ENCODE measurements around the gene RFFL. TPM values are rescaled to one million over a fixed set of nuclear protein-coding genes. Genes with fewer than 3 reads are reported as not detected.
"Not testable (repeated sequence)": the region's sequence is repeated elsewhere in the genome, so short reads cannot be mapped to it uniquely, and the experiment has no call there.

RFFL gene
- total RNA-seq, 4 donors from 2014 or later: 16.5 to 31.9 (median 21.4) TPM

DNA sequence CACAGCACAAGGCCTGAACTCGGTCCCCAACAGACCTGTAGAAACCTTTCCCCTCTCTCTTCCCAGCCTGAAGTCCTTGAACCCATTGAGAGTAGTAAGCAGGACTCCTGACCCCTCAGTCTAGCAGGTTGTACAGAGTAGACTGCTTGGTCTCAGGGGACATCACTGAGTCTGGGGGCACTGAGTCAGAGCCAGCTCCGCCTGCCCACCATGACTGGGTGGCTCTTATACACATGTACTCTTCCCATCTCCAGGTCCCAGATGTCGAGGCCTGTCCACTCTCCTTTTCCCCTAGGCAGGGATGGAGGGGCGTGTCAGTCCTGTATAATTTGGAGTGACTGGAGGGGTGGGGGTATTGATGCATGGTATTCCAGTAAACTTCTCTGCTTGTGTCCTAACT lies 59.7 kb downstream of the RFFL start:
- TF ChIP-seq POLR2A (IDR thresholded peaks at IDR 0.05): no peak
- TF ChIP-seq, protein P1, sequence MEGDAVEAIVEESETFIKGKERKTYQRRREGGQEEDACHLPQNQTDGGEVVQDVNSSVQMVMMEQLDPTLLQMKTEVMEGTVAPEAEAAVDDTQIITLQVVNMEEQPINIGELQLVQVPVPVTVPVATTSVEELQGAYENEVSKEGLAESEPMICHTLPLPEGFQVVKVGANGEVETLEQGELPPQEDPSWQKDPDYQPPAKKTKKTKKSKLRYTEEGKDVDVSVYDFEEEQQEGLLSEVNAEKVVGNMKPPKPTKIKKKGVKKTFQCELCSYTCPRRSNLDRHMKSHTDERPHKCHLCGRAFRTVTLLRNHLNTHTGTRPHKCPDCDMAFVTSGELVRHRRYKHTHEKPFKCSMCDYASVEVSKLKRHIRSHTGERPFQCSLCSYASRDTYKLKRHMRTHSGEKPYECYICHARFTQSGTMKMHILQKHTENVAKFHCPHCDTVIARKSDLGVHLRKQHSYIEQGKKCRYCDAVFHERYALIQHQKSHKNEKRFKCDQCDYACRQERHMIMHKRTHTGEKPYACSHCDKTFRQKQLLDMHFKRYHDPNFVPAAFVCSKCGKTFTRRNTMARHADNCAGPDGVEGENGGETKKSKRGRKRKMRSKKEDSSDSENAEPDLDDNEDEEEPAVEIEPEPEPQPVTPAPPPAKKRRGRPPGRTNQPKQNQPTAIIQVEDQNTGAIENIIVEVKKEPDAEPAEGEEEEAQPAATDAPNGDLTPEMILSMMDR (IDR thresholded peaks at IDR 0.05): no peak
- no peak for DNase-seq (ENCODE audit: low spot score in 2 of 2)
- intact Hi-C loops (cut with DNase I; ENCODE audit: low total_unique reads): no loop called here
- no peak overlapping the region for H3K4me3 ChIP-seq (ENCODE audit: low read depth, poor library complexity, severe bottlenecking)
- WGBS, 2 donors: 90 to 91% methylated on average over 4 of the region's 4 CpGs

DNA sequence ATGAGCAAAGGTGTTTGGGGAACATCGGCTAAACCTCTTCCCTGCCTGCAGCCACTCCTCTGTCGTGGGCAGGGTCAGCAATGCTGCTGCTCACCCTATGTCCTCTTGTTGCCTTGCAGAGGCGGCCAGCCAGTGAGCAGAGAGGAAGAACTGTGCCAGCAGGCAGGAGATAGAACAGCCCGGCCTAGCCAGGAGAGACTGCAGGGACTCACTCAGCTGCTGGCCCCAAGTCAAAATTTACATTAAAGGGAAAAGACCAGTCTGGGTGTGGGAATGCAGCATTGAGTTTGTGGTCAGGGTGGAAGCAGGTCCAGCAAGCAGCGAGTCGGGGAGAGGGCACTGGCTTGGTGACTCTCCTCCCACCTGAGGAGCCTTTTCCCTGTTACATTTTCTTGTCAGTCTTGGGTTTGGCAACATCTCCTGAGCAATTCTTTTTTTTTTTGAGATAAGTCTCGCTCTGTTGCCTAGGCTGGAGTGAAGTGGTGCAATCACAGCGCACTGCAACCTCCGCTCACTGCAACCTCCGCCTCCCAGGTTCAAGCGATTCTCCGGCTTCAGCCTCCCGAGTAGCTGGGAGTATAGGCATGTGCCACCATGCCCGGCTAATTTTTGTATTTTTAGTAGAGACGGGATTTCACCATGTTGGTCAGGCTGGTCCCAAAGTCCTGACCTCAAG lies 60.5 kb downstream of the RFFL start:
- DNase-seq (ENCODE audit: low spot score in 2 of 2): no peak

DNA sequence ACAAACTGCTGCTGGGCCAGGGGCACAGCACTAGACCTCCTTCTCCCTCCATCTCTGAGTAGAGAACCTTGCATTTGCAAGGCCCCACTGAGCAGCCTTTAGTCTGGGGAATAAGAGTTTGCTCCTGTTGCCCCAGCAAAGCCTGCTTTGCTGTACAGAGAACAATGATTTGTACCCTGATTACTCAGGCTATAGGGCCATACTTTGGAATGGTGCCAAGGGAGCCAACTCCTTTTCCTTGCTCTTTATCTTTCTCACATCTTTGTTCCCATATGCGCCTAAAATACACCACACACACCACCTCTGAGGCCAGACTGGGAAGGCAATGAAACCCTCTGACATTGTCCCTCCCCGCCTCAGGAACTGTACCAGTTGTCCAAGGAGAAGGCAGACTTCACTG lies 62.0 kb downstream of the RFFL start:
- TF ChIP-seq, protein P1 (IDR thresholded peaks at IDR 0.05): no peak
- no peak for TF ChIP-seq POLR2A (IDR thresholded peaks at IDR 0.05)
- DNase-seq (ENCODE audit: low spot score in 2 of 2): no peak
- H3K4me3 ChIP-seq (ENCODE audit: low read depth, poor library complexity, severe bottlenecking): no peak overlapping the region
- intact Hi-C loops (cut with DNase I; ENCODE audit: low total_unique reads): no loop called here
- WGBS, 2 donors: 77 to 83% methylated on average over 2 of the region's 2 CpGs

More for the DNA sequence above, 60.5 kb downstream of the RFFL start:
- TF ChIP-seq POLR2A (IDR thresholded peaks at IDR 0.05): no peak
- TF ChIP-seq, protein P1 (IDR thresholded peaks at IDR 0.05): no peak
- H3K4me3 ChIP-seq (ENCODE audit: low read depth, poor library complexity, severe bottlenecking): no peak overlapping the region
- 74 to 82% methylated on average over 15 of the region's 15 CpGs for WGBS, 2 donors
- intact Hi-C loops (cut with DNase I; ENCODE audit: low total_unique reads): no loop called here

DNA sequence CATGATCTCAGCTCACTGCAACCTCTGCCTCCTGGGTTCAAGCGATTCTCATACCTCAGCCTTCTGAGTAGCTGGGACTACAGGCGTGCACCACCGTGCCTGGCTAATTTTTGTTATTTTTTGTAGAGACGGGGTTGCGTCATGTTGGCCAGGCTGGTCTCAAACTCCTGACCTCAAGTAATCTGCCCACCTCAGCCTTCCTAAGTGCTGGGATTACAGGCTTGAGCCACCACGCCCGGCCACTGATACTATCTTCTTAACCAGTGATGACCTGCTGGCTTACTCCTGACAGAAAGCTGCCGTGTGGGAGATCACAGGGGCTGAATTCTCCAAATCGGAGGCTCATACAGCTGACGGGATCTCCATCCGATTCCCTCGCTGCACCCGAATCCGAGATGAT lies 62.5 kb downstream of the RFFL start:
- H3K4me3 ChIP-seq (ENCODE audit: low read depth, poor library complexity, severe bottlenecking); DNase-seq (ENCODE audit: low spot score in 2 of 2); intact Hi-C loops (cut with DNase I; ENCODE audit: low total_unique reads): not testable (repeated sequence)
- WGBS, 2 donors: 90 to 91% methylated on average over 14 of the region's 14 CpGs

DNA sequence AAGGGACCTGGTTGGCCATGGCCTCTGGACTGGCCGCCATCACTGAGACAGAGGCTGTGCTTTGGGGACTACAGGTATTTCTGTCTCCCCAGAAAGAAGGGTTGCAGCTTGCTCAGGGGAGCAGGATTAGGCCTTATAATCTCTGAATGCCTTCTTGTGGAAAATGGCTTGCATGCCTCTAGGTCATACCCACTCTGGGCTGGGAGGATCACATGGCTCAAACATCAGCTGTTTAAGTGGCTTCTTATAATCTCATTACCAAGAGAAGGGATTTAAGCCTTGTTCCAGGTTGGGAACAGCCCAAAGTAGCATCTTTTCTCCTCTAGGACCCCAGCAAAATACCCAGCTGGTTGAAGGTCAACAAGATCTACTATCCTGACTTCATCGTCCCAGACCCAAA lies 64.1 kb downstream of the RFFL start:
- no peak overlapping the region for H3K4me3 ChIP-seq (ENCODE audit: low read depth, poor library complexity, severe bottlenecking)
- intact Hi-C loops (cut with DNase I; ENCODE audit: low total_unique reads): loop anchor here (5.0 to 10.0 kb wide), 2 partner anchors 95 to 123 kb away; partner anchors contain the start of gene FNDC8
- 95 to 100% methylated on average over 2 of the region's 2 CpGs for WGBS, 2 donors
- TF ChIP-seq, protein P1 (IDR thresholded peaks at IDR 0.05): no peak
- no peak for TF ChIP-seq POLR2A (IDR thresholded peaks at IDR 0.05)
- DNase-seq (ENCODE audit: low spot score in 2 of 2): no peak

DNA sequence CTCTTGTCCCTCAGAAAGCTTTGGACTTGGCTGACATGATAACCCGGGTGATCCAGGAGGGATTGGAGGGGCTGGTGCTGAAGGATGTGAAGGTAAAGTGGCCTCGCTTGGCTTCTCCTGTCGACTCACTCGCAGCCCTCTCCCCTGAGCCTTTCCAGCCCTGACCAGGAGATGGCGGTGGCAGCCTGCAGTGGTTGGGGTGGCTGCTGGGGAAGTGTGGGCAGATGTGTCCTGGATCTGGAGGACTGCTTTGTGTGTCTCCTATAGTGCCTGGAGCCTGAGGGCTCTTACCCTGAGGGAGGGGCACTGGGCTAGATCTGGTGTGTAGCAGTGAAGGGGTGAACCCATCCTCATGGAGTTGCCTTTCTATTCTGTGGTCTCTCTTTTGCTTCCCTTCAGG lies 65.3 kb downstream of the RFFL start:
- H3K4me3 ChIP-seq (ENCODE audit: low read depth, poor library complexity, severe bottlenecking): no peak overlapping the region
- 47 to 50% methylated on average over 5 of the region's 5 CpGs for WGBS, 2 donors
- DNase-seq (ENCODE audit: low spot score in 2 of 2): peak; percentile 42 to 94
- intact Hi-C loops (cut with DNase I; ENCODE audit: low total_unique reads): loop anchor here (5.0 to 10.0 kb wide), 2 partner anchors 97 to 124 kb away; partner anchors contain the start of gene FNDC8
- TF ChIP-seq, protein P1 (IDR thresholded peaks at IDR 0.05): peak in 1 of 3 donors; percentile 56
- TF ChIP-seq POLR2A (IDR thresholded peaks at IDR 0.05): no peak
